Hepatocyte (in vitro differentiated cells): ENCODE measurements around the gene GSN.

Source experiments
- CTCF ChIP-seq: fragments of 200-600 bp; sonication (generic); IDR thresholded peaks from 2 replicates; pipeline ENCODE4 v1.5.1; 2016; ENCODE audit warnings: antibody characterized with exemption, mild to moderate bottlenecking; ENCODE audit not compliant: poor library complexity
- EZH2phosphoT487 ChIP-seq: fragments of 200-600 bp; sonication (generic); IDR thresholded peaks from one replicate; pipeline ENCODE4 v1.6.1; 2018; ENCODE audit warnings: antibody characterized with exemption, mild to moderate bottlenecking, low read depth, moderate library complexity; ENCODE audit not compliant: unreplicated experiment, severe bottlenecking

GRCh38 chr9:121269642-121270254, 1.8 kb downstream of the GSN start:
- TF ChIP-seq CTCF (no peak), EZH2phosphoT487 (no peak)
